PC-9 (cell line): ENCODE results near the gene RUNX1. TPM values are rescaled to one million over a fixed set of nuclear protein-coding genes. Genes with fewer than 3 reads are reported as not detected.
A peak's percentile ranks its signal among the peaks of the same experiment; 100 is the strongest.

ENCODE experiments used
- BruUV-seq: library from RNA; stranded (reverse); fragments of 400-500 nt; replicated peaks from 2 replicates; lab custom pipeline; 2021; lab: Mats Ljungman, UMichigan
- CTCF ChIA-PET: fragments of 300-600 bp; sonication (Branson Sonifier 250); formaldehyde crosslinking; loops from one replicate; lab custom pipeline; 2022; ENCODE audit warnings: antibody characterized with exemption; lab: Charles Lee
- POLR2A ChIA-PET: fragments of 300-600 bp; sonication (Branson Sonifier 250); formaldehyde crosslinking; loops from one replicate; lab custom pipeline; 2022; ENCODE audit warnings: antibody characterized with exemption; ENCODE audit not compliant: unreplicated experiment; lab: Charles Lee
- DNase-seq, 2 experiments: peaks; one replicate each; pipeline versions ENCODE4 v3.0.0 to v3.0.0-alpha.2; 2015 to 2022; ENCODE audit warnings: mixed read lengths in 1 of 2
- H2AFZ ChIP-seq: fragments of 200-600 bp; sonication (generic); 2 replicates; pipeline ENCODE4 v1.8.1; 2017; ENCODE audit warnings: antibody characterized with exemption
- H3F3A ChIP-seq: fragments of 200-600 bp; sonication (generic); 2 replicates; pipeline ENCODE4 v1.8.1; 2017; ENCODE audit warnings: antibody characterized with exemption, mild to moderate bottlenecking, low read depth; ENCODE audit not compliant: insufficient read depth
- H3K27ac ChIP-seq: fragments of 200-600 bp; sonication (generic); 2 replicates; pipeline ENCODE4 v1.6.1; 2016; ENCODE audit warnings: mixed run types
- H3K27me3 ChIP-seq: fragments of 200-600 bp; sonication (generic); 2 replicates; pipeline ENCODE4 v1.6.1; 2016; ENCODE audit warnings: low read depth, mixed run types; ENCODE audit not compliant: insufficient read depth
- H3K36me3 ChIP-seq: fragments of 200-600 bp; sonication (generic); 2 replicates; pipeline ENCODE4 v1.6.1; 2016; ENCODE audit warnings: low read depth, mixed run types
- H3K4me1 ChIP-seq: fragments of 200-600 bp; sonication (generic); replicated peaks from 2 replicates; pipeline ENCODE4 v1.6.1; 2016; ENCODE audit warnings: mixed run types; ENCODE audit not compliant: insufficient read depth
- H3K4me2 ChIP-seq: fragments of 200-600 bp; sonication (generic); 2 replicates; pipeline ENCODE4 v1.6.1; 2017; ENCODE audit warnings: mixed run types
- H3K4me3 ChIP-seq: fragments of 200-600 bp; sonication (generic); 2 replicates; pipeline ENCODE4 v1.6.1; 2016; ENCODE audit warnings: mixed run types
- H3K79me2 ChIP-seq: fragments of 200-600 bp; sonication (generic); 2 replicates; pipeline ENCODE4 v1.6.1; 2017; ENCODE audit warnings: low read depth, mixed run types
- H3K9me2 ChIP-seq: fragments of 200-600 bp; sonication (generic); 2 replicates; pipeline ENCODE4 v1.8.1; 2017; ENCODE audit warnings: mild to moderate bottlenecking; ENCODE audit not compliant: insufficient read depth
- H3K9me3 ChIP-seq: fragments of 200-600 bp; sonication (generic); 2 replicates; pipeline ENCODE4 v1.8.1; 2016; ENCODE audit warnings: low read depth; ENCODE audit not compliant: insufficient read depth
- H4K20me1 ChIP-seq: fragments of 200-600 bp; sonication (generic); 2 replicates; pipeline ENCODE4 v1.8.1; 2017; ENCODE audit not compliant: insufficient read depth
- CTCF ChIP-seq: fragments of 200-600 bp; sonication (generic); conservative IDR thresholded peaks from 2 replicates; pipeline ENCODE4 v1.6.1; 2017; ENCODE audit warnings: mixed run types, antibody characterized with exemption, mild to moderate bottlenecking, moderate library complexity
- EZH2 ChIP-seq: fragments of 200-600 bp; sonication (generic); IDR thresholded peaks from 2 replicates; pipeline ENCODE4 v1.8.0; 2017; ENCODE audit warnings: antibody characterized with exemption, low read depth
- intact Hi-C: fragments of 100-400 bp; cut with micrococcal nuclease; formaldehyde crosslinking; loops from one replicate; pipeline ENCODE4 v1.10.0; 2022; ENCODE audit not compliant: unreplicated experiment
- total RNA-seq: library from RNA; stranded (reverse); gene quantifications from 2 replicates; pipeline ENCODE4 v1.2.3, GENCODE V29; 2021

The RUNX1 gene
- total RNA-seq, 1 experiment from 2014 or later = 58.5 TPM

DNA sequence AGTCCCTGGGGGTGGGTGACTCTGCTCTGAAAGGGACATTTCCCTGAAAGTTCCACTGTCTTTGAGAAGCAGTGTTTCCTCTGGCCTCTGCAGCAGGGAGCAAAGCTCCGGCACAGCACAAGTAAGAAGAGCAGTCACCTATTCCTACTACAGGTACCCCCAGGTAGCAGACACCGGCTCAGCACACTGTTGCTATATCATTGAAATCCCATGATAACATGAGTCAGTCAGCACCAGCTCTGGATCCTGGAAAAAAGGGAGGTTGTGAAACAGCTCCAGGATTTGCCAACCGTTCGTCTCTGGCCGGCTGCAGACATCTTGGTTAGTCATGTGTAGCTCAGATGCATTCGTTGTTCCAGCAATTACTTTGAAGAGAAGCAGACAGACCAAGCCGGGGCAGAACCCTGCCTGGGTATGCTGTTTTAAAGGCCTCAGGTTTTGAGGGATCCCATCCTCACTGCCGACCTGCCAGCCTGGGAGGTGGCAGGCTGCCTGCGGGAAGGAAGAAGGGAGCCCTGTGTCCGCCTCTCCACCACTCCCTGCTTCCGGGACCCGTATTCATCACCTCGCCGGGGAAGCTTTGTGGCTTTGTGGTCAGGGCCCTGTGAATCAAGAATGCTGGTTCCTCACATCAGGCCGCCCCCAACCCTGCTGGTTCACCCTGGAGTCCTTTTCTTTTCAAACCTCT is 241.1 kb downstream of the RUNX1 start:
- no peaks in the 10 kb centered on the region for H3K9me2 ChIP-seq
- peaks cover 57% of the 10 kb centered on the region for H3K36me3 ChIP-seq
- BruUV-seq = TSS peak; percentile 74
- H3K4me3 ChIP-seq = no peak overlapping the region
- H3K27me3 ChIP-seq = no peaks in the 10 kb centered on the region
- H3K9me3 ChIP-seq = peaks cover 7% of the 10 kb centered on the region
- ChIA-PET POLR2A (interaction anchor here (0.6 to 0.7 kb wide), 3 partner anchors 12 to 62 kb away, joined by 3 to 11 read pairs (median 10); no protein-coding TSS in a partner anchor), CTCF (no interaction called here)
- H3K4me2 ChIP-seq = peak overlapping the region; percentile 62
- intact Hi-C loops = loop anchor here (1.0 to 5.0 kb wide), 3 partner anchors 38 to 74 kb away; no protein-coding TSS in a partner anchor
- H3K4me1 ChIP-seq = peaks cover 76% of the 10 kb centered on the region
- TF ChIP-seq EZH2 = no peak
- no peak for TF ChIP-seq CTCF
- peaks cover 62% of the 10 kb centered on the region for H3F3A ChIP-seq
- H2AFZ ChIP-seq = no peak overlapping the region
- H3K27ac ChIP-seq = peak overlapping the region; percentile 100
- DNase-seq = peak; percentile 65 to 85
- no peaks in the 10 kb centered on the region for H4K20me1 ChIP-seq
- peaks cover 74% of the 10 kb centered on the region for H3K79me2 ChIP-seq

- peak overlapping the region; percentile 100 for H3K27ac ChIP-seq
Measured at GRCh38 chr21:34807146-34807880, 241.8 kb downstream of the RUNX1 start.

More at GRCh38 chr21:34807146-34807880, 241.8 kb downstream of the RUNX1 start:
- H4K20me1 ChIP-seq = no peaks in the 10 kb centered on the region
- TF ChIP-seq CTCF (no peak), EZH2 (no peak)
- H3K9me2 ChIP-seq = no peaks in the 10 kb centered on the region
- ChIA-PET POLR2A (interaction anchor here (0.6 kb wide), 1 partner anchor 62 kb away, joined by 3 read pairs; no protein-coding TSS in a partner anchor), CTCF (no interaction called here)
- intact Hi-C loops = loop anchor here (2.0 to 5.0 kb wide), 2 partner anchors 57 to 75 kb away; no protein-coding TSS in a partner anchor
- peaks cover 60% of the 10 kb centered on the region for H3K36me3 ChIP-seq
- H3F3A ChIP-seq = peaks cover 62% of the 10 kb centered on the region
- peak overlapping the region; percentile 62 for H3K4me2 ChIP-seq
- no peak overlapping the region for H2AFZ ChIP-seq
- peaks cover 76% of the 10 kb centered on the region for H3K4me1 ChIP-seq
- H3K9me3 ChIP-seq = peaks cover 7% of the 10 kb centered on the region
- H3K79me2 ChIP-seq = peaks cover 74% of the 10 kb centered on the region
- peak; percentile 59 to 85 for DNase-seq
- no peaks in the 10 kb centered on the region for H3K27me3 ChIP-seq
- BruUV-seq = no TSS peak
- H3K4me3 ChIP-seq = no peak overlapping the region
